HG03097 (cell line): ENCODE results near the gene ZMYM1.
"Not testable (repeated sequence)": the region's sequence is repeated elsewhere in the genome, so short reads cannot be mapped to it uniquely, and the experiment has no call there.

Experiments
- ATAC-seq: cut with Tn5 transposase; IDR thresholded peaks from one replicate; pipeline ENCODE4 v1.9.1; 2021; ENCODE audit not compliant: unreplicated experiment, low FRiP score

Gene ZMYM1

DNA sequence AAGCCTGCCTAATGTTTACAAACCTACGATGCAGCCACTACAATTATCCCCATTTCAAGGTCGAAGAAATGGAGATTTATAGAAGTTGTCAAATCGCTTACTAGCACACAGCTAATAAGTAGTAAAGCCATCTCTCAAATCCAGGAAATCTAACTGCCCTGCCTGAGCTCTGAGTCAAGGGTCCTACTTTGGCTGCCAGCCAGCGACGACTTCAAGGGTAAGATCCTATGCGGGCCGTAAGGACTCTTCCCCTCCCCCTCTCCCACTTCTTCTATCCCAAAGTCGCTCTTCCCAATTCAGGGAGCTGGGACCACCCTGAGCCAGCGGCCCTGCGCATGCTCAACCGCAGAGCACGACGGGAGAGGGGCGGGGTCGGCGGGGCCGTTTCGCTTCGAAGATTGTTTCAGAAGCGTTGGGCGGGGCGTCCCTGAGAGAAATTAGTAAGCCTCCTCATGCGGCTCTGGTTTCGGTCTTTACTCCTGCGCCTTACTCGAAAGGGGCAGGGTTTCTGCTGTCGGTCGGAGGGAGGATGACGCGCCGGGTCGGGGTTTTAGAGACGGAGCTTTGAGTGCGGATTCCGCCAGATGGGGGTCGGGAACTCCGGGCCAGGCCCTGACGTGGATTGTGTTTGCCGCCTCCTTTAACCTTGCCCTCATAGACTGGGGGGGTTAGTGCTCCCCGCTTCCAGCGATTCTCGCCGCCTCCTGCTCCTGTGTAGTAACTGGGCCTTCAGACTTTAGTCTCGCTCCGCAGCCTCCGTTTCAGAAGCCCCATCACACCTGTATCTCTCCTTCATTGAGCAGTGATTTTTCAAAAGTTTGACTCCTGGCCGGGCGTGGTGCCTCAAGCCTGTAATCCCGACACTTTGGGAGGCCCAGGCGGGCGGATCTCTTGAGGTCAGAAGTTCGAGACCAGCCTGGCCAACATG lies at the start of gene ZMYM1:
TSS of gene ZMYM1 (plus strand) at position 383 of the 928 bp plus-strand sequence. CDS start 14,603 bp downstream, outside the sequence.
- peak; percentile 92 for ATAC-seq

DNA sequence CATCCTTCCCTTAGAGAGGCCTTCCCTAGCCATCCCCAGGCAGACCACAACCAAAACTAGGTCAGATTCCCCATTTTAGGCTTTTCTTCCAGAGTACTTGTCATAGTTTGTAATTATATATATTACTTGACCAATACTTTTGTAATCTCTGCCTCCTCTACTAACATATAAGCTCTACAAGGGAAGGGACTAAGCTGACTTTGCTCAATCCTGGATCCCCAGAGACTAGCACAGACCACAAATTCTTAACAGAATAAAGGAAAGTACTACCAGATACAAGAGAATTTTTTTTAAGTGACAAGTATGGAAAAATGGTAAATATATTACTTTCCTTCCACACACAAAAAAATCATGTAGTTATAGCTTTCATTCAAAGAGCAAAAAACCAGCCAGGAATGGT lies 49.4 kb upstream of the ZMYM1 start:
- ATAC-seq, result no peak

GRCh38 chr1:35030338-35030737 lies 48.8 kb upstream of the ZMYM1 start:
- no peak for ATAC-seq

- ATAC-seq, result no peak
Observed at GRCh38 chr1:35030756-35031446, 48.3 kb upstream of the ZMYM1 start.

DNA sequence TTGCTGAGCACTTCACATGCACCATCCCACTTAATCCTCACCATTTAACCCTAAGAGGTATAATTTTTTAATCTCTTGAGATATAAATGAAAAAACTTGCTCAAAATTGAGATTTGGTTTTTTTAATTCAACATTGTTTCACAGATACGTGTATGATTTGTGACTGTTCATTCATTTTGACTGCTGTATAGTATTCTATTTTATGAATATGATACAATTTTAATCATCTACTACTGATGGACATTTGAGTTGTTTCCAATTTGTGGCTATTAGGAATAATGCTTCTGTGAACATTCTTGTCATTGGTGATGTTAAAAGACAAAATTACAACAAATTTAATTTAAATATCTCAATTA lies 46.8 kb upstream of the ZMYM1 start:
- ATAC-seq, result no peak

DNA sequence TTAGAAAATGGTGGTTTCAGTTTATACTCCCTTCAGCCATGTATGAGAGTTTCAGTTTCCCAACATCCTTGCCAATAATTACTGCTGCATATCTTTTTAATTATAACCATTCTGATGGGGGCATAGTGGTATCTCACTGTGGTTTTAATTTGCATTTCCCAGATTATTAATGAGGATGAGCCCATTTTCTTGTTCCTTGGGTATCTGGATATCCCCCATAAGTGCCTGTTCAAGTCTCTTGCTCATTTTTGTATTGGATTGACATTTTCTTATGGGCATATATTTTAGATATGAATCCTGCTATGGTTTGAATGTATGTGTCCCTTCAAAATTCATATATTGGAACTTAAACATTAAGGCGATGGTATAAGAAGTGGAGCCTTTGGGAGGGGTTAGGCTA lies 45.8 kb upstream of the ZMYM1 start:
- no peak for ATAC-seq

DNA sequence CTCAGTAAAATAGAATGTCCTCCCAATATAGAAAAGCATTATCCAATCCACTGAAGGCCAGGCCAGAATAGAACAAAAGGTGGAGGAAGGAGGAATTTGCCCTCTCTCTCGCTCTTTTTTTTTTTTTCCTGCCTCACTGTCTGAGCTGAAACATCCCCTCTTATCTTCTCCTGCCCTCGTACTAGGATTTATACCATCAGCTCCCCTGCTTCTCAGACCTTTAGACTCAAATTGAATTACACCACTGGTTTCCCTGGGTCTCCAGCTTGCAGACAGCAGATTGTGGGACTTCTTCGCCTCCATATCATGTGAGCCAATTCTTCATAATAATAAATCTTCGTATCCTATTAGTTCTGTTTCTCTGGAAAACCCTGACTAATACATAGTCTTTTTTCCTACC lies 42.6 kb upstream of the ZMYM1 start:
- ATAC-seq, result no peak

DNA sequence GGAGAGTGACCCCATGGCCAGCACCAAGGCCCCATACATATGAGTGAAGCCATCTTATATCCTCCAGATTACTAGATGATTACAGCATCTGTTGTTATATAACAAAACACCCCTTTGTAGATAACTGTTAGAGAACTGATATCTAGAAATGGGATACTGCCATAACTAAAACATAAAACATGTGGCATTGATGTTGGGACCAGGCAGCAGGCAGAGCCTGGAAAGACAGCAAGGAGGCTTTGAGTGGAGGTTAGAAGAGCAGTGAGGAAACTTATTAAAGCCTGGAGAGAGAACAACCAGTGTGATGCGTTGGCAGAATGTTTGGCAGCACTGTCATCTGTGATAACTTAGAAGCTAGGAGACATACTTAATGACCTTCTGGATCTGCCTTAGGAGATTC lies 42.0 kb upstream of the ZMYM1 start:
- ATAC-seq, result no peak

GRCh38 chr1:35038723-35039122 lies 40.5 kb upstream of the ZMYM1 start:
- ATAC-seq, result no peak

GRCh38 chr1:35043498-35043897 lies 35.7 kb upstream of the ZMYM1 start:
- no peak for ATAC-seq

DNA sequence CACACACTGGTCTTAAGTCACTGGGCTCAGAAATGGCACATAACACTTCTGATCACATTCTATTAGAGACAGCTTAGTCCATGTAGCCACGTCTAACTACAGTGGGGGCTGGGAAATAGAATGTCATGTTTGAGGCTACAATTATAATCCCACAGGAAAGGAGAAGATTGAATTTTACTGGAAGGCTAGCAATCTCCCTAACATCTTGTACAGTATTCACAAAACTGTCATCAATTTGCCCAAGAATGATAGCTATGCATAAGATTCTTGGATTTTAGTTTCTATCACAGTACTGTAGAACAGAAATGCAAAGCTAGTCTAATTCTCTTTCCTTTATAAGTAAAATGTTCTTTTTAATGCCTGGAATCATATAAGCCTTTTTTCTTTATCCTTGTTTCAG lies 34.8 kb upstream of the ZMYM1 start:
- ATAC-seq, result no peak

DNA sequence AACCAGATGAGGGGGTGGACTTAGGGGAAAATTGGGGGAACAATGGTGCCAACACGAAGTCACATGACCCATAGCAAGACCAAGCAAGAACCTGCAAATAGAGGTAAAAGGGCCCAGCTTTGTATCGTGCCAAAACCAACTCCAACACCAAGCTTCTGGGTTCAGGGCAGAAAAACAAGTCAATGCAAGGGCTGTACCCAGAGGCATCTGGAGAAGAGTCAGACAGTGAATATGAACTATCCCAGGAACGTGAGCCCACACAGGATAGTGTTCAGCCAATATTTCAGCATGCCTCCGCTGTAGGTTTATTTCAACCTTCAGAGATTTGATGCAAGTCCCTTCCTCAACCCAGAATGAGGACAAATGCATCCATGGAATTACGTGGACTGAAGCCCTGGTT lies 32.5 kb upstream of the ZMYM1 start:
- no peak for ATAC-seq

- no peak for ATAC-seq
Observed at GRCh38 chr1:35047188-35047858, 31.9 kb upstream of the ZMYM1 start.

- no peak for ATAC-seq
Observed at GRCh38 chr1:35049116-35049515, 30.1 kb upstream of the ZMYM1 start.

DNA sequence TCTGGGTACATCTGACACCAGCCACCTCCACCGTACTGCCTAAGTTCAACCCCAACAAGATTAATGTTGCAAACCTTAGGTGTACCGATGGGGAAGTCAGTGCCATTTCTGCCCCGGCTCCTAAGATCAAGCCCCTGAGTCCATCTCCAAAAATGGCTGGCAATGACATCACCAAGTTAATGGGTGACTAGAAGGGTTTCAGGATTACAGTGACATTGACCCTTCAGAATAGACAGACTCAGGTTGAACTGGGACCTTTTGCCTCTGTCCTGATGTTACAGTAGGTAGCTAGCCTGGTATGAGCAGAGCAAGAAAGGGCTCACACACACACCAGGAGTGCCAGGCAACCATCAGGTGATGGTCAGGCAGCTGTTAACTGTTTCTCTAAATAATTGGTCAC lies 25.8 kb upstream of the ZMYM1 start:
- no peak for ATAC-seq

DNA sequence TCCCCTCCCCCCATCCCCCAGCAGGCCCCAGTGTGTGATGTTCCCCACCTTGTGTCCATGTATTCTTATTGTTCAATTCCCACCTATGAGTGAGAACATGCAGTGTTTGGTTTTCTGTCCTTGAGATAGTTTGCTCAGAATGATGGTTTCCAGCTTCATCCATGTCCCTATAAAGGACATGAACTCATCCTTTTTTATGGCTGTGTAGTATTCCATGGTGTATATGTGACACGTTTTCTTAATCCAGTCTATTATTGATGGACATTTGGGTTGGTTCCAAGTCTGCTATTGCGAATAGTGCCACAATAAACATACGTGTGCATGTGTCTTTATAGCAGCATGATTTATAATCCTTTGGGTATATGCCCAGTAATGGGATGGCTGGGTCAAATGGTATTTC lies 24.9 kb upstream of the ZMYM1 start:
- ATAC-seq, result not testable (repeated sequence)

- ATAC-seq, result not testable (repeated sequence)
Observed at GRCh38 chr1:35058321-35058720, 20.9 kb upstream of the ZMYM1 start.

- no peak for ATAC-seq
Observed at GRCh38 chr1:35058988-35059387, 20.2 kb upstream of the ZMYM1 start.

DNA sequence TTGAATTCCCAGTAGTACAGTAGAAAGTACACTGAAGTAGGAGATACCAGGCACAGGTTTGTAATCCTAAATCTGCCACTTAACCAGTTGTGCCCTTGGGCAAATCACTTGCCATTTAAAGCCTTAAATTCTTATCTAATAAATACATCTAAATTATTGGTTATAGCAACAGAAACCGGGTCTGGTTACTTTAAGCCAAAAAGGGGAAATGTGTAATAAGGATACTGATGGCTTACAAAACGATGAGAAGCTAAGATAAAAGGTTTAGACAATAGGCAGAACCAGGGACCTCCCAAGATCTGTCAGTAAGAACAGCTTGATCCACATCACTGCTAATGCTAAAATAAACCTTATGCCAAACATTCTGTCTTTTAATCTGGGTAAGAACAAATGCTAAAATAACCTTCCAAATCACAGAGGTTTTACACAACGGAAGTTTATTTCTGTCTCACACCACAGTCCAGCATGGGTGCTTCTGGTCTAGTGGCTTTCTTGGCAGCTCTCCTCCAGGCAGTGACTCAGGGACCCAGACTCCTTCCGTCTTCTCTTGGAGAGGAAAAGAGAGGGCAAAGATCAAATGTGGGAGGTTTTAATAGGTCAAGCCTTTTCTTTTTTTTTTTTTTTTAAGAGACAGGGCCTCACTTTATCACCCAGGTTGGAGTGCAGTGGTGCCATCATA lies 16.5 kb upstream of the ZMYM1 start:
- no peak for ATAC-seq

GRCh38 chr1:35064265-35064664 lies 14.9 kb upstream of the ZMYM1 start:
- no peak for ATAC-seq

- no peak for ATAC-seq
Observed at GRCh38 chr1:35069746-35070145, 9.4 kb upstream of the ZMYM1 start.
